ENCODE measurements around the gene YPEL2.

The YPEL2 gene

DNA sequence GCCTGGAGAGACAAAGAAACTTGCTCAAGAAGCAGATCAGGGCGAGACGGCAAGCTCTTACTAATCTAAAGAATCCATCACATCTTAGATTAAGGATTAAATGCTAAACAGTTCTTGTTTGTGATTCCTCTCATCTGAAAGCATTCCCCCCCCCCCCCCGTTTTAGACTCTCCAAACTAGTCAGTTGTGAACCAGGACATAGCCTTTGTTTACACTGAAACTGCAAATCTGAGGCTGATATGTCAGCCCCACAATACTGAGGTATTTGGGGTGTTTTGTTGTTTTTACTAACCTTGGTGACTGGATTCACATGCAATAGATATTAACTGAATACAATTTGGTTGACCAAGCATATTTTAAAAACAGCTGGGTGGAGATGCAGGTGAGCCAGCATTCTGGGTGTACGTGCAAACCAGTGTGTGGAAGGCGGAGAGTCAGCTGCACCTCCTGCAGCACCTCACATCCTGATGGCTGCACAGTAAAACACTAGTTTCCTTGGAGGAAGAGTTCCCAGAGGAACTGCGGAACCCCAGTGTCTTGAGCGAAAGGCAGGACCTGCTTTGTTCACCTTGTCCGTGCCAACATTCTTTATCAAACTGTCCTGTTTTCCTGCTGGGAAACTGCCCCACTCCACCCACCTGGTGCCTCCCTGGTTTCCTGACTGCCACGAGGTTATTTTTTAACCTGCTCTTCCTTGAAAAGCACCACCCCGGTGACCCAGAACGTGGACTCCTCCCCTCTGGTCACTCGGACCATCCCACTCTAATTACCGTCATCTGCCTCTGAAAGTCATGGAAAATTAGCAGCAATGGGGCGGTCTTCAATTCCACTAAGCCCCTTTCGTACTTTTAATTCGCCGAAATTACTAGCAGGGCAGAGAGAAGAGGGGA, 1.2 kb upstream of the YPEL2 start:
- no peak for DNase-seq

DNA sequence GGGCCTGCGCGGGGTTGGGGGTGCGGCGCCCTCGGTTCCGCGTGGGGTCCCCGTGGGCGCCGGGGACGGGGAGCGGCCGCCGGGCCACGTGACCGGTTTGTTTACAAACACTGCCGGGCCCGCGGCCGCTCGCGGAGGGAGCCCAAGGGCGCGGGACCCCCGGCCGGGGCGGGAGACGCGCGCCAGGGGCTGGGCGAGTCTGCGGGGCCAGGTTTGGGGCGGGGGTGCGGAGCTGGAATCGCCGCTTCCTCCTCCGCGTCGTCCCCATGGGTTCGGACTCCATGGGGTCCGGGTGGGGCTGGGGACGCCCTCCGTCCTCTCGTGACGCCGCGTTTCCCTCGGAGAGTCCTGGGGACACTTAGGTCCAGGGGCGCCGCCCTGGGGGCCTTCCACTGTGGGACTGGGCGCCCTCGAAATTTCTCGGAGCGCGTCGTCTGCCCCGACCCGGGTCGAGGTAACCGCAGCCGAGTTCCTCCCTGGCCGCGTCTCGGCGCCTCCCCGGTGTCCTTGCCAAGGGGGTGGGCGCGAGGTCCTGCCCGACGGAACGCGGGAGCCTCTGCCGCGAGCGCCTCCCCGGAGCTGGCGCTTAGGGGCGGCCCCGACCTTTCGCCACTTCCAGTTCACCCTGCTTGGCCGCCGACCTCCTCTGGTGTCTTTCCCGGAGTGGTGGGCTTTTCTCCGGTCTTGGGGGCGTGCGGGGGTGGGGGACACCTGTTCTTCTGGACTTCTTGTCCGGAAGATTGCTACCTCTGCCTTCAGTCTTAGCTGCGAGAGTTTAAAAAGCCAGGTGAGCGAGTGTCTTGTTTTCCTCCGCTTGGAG, 684 bp downstream of the YPEL2 start:
- peak; percentile 33 for DNase-seq

DNA sequence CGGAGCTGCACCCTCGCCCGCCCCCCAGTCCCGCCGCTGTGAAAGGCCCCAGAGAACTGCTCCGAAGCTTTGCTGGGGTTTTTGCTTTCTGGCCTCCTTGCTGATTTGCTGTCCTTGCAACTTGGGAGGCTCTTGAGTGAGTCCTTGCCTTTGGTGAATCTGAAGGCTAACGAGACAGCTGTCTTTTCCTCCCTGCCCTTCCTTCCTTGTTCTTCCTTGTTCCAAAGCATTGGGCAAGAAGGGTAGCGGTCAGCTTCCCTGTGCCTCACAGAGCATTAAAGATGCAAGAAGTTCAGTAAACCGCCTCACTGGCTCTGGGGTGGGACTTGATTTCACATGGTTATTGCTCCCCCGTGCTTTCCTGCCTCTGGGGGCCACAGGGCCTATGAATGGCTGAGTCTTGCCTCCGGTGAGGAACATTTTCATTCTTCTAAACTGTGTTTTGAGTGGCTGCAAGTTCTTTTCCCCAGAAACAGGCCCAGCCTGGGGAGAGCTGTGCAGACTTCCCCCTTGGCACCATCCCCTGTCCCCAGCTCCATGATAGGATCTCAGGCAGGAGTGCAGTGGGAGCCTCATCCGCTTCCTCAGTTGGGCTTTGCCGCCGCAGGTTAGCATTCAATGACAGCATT, 1.4 kb downstream of the YPEL2 start:
- DNase-seq: no peak

DNA sequence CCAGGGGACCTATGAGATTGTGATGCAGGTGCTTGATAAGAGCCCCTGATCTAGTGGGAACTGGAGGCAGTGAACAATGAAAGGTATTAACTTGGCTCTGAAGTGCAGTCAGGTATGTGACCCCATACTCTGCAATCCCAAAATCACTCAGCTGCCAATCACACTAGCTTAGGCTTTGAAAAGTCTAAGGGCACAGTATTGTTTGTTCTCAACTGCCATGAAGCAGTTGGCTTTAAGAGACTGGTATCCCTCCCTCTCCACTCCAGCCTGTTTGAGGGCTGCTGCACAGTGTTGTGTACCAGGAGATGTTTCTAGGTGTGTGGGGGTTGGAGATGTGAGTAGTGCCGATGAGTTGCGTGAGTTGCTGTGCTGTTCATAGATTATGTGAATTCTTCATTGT, 2.4 kb downstream of the YPEL2 start:
- no peak for DNase-seq

DNA sequence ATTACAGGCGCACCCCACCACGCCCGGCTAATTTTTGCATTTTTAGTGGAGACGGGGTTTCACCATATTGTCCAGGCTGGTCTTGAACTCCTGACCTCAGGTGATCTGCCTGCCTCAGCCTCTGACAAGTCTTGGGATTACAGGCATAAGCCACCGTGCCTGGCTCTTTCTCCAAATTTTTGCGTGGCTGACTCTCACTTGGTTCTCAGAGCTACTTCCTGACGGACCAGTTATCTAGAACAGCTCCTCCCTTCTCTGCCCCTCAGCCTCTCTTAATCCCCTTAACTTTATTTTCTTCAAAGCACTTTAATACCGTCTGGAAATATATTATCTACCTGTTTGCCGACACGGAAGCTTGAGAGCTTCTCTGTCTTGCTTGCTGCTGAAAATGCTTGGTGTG, 4.2 kb downstream of the YPEL2 start:
- DNase-seq: no peak

DNA sequence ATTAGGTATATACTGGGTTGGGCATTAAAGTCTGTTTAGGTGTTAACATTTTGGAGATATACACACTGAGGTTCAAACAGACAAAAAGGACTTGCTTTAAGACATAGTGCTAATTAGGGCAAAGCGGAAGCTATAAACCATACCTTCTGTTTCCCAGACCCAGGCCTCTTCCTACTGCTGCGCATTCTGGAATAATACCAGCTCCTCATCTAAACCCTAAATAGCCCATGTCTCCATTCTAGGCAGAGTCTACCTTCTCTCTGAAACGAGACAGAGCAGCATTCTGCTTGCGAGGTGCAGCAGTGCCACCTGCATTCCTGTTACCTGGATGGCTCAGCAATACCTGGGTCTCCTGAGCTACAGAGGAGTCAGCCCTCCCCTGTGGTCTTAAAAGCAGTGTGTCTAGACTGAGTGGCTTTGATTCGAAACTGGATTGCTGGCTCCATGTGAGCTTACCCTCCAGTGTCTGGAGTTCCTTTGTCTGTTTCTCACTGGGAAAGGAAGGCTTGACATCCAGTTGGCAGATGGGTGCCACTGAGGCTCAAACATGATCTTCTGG, 6.4 kb downstream of the YPEL2 start:
- no peak for DNase-seq

DNA sequence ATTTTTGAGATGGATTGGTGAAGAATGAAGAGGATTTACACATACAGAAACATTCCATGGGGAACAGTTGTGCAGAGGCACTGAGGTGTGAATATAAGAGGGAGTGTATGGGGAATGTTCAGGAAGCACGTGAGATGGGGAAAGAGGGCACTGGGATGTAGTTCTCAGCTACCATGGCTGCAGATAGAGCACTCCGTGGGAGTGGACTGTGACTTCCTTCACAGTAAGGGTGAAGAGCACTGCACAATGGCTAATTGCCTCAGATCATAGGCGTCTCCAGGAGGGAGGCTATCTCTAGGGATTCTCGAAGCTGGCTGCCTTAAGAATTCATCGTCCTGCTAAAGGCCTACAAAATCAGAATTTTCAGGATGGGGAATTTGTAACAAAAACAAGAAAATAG, 7.0 kb downstream of the YPEL2 start:
- no peak for DNase-seq

DNA sequence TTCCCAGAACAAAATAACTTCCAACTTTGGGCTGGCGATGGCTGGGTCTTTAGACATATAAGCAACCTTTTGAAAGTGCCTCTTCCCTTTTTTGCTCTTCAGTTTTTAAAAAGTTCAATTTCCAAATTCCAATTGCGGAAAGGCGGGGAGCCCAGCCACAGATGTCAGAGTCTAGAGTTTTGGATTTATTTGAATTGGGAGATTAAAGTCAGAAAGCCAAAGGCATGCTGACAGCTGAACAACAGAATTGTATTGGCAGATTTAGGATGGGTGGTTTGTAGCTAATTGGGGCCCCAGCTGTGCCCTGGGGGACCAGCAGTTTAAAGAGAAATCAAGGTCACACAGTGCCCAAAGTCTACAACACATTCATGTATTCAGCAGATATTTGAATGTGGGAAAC, 10.5 kb downstream of the YPEL2 start:
- DNase-seq: no peak

DNA sequence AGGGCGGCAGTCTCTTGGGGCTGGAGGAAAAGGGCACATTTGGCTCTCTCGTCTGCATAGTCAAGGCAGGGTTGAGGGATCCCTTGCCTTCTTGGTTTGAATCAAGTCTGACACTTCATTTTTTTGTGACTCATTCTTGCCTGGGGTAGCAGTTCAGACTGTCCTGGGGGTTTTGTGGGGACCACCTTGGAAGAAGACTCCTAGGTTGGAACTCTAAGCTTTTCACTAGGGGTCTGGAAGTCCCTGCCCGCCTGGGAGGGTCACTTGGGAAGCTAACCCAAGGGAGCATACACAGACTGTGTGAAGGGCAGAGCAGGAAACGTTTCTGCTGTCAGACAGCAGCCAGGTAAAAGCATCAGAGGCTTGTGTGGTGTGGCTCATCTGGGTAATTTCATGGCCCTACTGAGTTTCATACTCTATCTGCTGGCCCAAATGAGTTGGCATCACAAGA, 11.3 kb downstream of the YPEL2 start:
- no peak for DNase-seq

DNA sequence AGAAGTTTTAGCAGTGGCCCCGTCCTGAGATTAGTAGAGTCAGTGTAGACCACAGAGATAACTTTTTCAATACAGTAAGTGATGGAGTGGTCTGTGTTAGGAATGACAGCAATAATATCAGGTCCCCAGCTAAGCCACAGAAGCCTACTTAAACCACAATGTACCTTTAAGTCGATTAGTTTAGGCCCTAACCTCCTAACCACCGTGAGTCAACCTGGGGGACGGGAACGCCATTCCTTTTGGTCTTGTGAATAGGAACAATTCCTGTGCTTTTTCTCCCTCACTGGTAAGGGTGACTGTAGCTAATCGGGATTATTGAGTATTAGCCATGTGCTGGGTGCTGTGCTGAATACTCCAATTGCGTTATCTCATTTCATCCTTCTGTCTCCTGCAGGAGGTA, 14.0 kb downstream of the YPEL2 start:
- DNase-seq: no peak

DNA sequence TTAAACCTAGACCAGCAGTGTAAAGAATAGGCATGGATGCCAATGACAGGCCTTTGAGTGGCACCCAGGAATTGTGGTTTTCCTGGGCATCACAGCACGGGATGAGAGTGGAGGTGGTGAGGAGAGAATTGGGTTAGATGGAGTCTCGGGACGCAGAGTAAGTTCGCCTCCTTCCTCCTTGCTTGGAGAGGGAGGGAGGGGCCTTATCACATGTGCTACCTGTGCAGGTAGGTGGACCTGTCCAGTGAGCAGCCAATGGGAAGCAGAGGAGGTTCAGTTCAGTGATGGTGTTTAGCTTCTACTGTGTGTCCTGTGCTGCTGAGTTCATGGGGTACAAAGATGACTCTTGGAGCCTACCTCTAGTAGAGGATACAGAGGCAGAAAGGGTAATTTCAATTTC, 14.9 kb downstream of the YPEL2 start:
- no peak for DNase-seq

DNA sequence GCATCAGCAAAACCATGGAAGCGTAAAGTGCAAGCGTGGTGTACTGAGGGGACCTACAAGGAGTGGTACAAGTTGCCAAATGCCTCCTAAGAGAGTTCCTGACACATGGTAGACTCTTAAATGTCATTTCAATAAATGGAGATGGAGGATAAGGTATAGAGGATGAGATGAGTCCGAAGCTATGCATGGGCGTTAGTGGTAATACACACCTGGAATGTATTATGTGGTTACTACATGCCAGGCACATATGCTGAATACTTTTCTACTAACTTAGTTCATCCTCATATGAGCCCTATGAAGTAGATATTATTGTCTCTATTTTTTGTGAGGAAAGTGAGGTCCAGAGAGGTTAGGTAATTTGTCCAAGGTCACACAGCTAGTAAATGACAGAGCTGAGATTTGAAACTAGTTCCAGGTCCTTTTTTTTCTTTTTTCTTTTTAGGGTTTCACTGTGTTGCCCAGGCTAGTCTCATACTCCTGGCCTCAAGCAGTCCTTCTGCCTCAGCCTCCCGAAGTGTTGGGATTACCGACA, 15.5 kb downstream of the YPEL2 start:
- no peak for DNase-seq

DNA sequence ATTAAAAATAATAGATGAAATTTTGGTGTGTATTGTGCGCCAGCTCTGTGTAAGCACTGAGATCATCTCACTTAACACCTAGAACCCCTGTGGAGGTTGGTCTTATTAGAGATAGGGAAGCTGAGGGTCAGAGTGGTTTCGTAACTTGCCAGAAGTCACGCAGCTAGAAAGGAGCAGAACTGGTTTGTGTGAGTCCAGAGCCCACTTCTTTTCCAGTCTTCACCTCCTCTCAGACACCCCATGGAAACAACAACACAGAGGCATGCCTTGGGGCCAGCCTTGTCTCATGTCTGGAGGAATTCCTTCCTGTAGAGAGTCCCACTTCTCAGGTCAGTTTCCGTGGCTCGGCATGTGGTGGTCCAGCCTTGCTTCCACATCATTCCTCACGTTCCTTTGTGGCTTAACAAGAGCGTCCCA, 16.5 kb downstream of the YPEL2 start:
- DNase-seq: no peak

DNA sequence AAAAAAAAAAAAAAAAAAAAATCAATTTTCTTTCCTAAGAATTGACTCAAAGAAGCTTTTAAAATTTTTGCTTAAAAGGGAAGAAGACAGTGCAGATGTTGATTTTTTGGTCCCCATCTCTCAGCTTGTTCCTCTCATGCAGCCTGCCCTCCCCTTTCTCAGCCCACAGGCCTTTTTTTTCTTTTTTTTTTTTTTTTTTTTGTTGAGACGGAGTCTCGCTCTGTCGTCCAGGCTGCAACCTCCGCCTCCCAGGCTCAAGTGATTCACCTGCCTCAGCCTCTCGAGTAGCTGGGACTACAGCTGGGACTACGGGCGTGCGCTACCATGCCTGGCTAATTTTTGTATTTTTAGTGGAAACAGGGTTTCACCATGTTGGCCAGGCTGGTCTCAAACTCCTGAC, 17.7 kb downstream of the YPEL2 start:
- DNase-seq: no peak

DNA sequence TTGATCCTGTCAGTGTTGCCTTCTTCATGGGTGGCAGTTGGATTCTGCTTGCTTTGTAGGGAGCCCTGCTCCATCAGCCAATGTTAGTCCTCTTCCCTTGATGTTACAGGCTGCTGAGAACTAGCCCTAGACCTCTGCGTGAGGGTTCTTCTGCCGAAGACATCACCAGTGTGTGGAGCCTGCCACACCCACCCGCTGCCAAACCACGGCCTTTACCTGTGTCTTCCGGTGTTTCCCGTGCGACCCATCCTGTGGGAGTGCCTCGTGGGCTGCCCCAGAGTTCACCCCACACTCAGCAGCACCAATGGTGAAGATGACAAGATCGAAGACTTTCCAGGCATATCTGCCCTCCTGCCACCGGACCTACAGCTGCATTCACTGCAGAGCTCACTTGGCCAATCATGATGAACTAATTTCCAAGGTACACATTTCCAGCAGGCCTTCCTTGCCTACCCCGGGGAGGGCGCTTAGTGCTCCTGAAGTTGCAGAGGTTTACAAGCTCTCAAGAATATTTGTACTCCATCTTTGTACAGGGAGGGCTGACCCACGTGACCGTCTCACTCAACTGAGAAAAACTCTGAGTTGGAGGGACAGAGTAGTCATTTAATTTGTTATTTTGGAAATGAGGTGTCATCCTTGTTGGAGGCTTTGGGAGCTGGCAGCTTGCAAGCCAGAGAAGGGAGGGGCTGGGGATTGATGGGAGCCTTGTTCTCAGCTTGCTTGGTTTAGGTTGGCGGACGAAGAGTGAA, 21.8 kb downstream of the YPEL2 start:
- no peak for DNase-seq

DNA sequence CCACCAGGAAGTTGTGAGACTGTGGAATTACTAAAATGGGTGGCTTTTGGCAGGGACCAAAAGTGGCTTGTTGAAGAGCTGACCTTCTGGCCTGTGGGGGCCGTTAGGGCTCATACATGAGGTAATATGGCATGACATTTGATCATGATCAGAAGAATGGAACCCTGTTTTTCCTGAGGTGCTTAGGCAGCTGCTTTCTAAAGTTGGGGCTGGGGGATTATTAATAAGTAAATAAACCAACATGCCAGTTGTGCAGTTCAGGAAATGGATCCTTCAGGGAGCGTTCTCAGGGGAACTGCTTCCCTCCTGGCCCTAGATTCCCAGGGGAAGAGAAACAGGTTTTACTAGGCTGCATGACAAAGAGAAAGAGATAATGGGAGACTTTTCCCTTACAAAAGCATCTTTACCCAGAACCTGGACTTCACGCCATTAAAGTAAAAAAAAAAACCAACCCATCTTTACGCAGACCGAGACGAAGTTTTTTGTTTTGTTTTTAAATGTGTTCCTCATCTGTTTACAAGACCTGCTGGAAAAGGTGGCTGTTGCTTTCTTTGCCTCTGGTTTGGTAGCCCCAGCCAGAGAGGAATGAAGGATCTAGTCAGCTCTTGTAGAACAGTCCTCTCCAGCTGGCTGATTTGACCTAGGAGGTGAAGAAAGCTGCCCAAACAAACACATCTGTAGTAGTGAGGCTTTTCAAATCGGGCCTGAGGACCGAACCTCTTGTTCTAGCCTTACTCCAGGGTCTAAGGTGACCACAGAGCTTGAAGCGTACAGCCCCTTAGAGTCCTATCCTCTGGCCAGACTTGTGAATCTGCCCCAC, 22.7 kb downstream of the YPEL2 start:
- DNase-seq: no peak

DNA sequence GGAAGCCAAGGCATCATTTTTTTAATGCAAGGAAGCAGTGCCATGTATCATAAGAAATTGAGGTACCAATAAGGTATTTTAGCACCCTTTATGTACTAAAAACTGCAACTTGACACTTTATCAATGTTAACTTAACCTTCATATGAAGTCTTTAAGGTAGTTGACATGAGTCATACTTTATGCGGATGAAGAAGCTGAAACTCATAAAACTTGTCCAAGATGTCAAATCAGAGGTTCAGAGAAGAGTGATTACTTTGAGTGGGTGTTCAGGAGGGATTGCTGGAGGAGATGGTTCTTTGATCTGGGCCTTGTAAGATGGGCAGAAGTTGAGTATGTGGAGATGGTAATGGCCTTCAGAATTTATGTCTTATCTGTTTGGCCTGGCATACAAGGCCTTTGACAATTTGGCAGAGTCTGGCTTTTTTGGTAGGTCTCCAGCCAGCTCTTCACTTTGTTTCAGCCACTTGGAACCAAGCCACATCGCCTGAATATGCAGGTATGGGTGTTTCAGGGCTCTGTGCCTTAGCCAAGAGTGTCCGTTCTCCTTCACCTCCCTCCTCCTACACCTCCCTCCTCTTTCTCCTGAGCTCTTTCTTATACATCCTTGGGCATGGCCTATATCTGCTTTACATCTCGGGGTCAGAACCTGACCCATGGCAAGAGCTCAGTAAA, 23.7 kb downstream of the YPEL2 start:
- no peak for DNase-seq

DNA sequence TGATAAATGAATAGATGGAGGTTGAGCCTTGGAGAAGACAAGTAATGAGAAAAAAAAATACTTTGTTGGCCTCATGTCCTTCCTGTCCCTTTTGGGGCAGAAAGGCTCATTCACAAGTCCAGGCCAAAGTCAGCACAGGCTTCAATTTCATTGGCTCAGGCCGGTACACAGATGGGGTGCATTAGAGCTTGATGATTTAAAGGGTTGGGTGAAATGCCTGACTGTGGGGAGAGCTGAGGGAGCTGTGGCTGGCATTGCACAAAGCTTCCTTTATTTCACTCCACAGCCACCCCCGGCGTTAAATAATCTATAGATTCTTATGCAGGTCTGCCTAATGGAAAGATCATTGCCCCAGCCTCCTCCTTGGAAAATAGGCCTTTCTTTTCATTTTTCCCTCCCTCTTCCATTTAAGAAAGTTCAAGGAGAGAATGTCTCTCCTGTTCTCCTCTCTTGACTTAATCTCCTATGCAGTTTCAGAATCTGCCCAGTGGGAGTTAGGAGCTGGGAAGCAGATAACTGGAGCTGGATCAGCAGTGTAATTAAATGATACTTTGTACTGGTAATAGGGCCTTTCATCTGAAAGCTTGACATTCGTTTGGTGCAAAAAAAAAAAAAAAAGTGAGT, 24.4 kb downstream of the YPEL2 start:
- DNase-seq: no peak

DNA sequence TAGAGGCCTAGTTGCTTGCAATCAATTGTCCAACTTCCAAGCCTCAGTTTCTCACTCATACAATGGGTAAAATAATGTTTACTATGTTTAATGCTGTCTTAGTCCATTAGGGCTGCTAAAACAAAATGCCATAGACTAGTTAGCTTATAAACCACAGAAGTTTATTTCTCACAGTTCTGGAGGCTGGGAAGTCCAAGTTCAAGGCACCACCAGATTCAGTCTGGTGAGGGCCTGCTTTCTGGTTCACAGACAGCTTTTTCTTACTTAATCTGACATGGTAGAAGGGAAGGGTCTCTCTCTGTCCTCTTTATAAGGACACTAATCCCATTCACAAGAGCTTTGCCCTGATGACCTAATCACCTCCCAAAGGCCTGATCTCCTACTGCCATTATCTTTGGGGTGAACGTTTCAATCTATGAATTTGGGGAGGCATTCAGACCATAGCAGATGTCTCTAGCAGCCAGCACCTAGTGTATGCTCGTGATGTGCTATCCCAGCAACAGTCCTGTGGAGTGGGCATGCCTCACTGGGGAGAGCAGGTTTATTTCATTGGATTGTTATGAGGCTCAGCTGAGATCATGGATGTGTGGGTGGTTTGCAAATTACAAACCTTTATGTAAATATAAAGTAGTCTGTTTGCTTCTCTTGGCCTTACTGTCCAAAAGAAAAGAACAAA, 25.2 kb downstream of the YPEL2 start:
- DNase-seq: no peak

All from activated gamma-delta T cell (primary cell).